ENCODE results near the gene C14orf93.

The C14orf93 gene

GRCh38 chr14:22993517-22993916 is 16.4 kb downstream of the C14orf93 start:
- no peak for DNase-seq

- no peak for DNase-seq
These were observed 18.1 kb downstream of the C14orf93 start for GRCh38 chr14:22991852-22992251.

GRCh38 chr14:22987291-22987690 is 22.7 kb downstream of the C14orf93 start:
- no peak for DNase-seq

- DNase-seq = peak; percentile 90 to 95 (median 95)
These were observed 23.4 kb downstream of the C14orf93 start for GRCh38 chr14:22986508-22987054.

GRCh38 chr14:22985894-22986507 is 23.9 kb downstream of the C14orf93 start:
- DNase-seq = no peak

- DNase-seq = no peak
These were observed 24.8 kb downstream of the C14orf93 start for GRCh38 chr14:22984959-22985658.

GRCh38 chr14:22982477-22983245 is 27.3 kb downstream of the C14orf93 start, which contains the start of gene AJUBA:
Gene AJUBA (minus strand): TSS chr14:22982551. CDS start chr14:22982266, 285 bp downstream.
- DNase-seq = peak; percentile 85 to 90 (median 88)

- DNase-seq = no peak
These were observed 28.0 kb downstream of the C14orf93 start for GRCh38 chr14:22981876-22982476.

- peak in 1 of 3 donors; percentile 13 for DNase-seq
These were observed 28.7 kb downstream of the C14orf93 start for GRCh38 chr14:22981090-22981875.

GRCh38 chr14:22980672-22981089 is 29.3 kb downstream of the C14orf93 start:
- DNase-seq = no peak

- no peak for DNase-seq
These were observed 30.1 kb downstream of the C14orf93 start for GRCh38 chr14:22979748-22980392.

- no peak for DNase-seq
These were observed 30.8 kb downstream of the C14orf93 start for GRCh38 chr14:22978981-22979671.

GRCh38 chr14:22978487-22978837 is 31.5 kb downstream of the C14orf93 start:
- no peak for DNase-seq

- no peak for DNase-seq
These were observed 32.1 kb downstream of the C14orf93 start for GRCh38 chr14:22977684-22978486.

- no peak for DNase-seq
These were observed 32.6 kb downstream of the C14orf93 start for GRCh38 chr14:22977434-22977683.

- DNase-seq = peak; percentile 48 to 58 (median 56)
These were observed 33.1 kb downstream of the C14orf93 start for GRCh38 chr14:22976620-22977433.

- DNase-seq = no peak
These were observed 35.2 kb downstream of the C14orf93 start for GRCh38 chr14:22974530-22975313.

- DNase-seq = peak; percentile 69 to 74 (median 74)
These were observed 36.5 kb downstream of the C14orf93 start for GRCh38 chr14:22973217-22974032.
